HepG2 (cell line): ENCODE data around the gene GLDN. TPM values are rescaled to one million over a fixed set of nuclear protein-coding genes. Genes with fewer than 3 reads are reported as not detected.

ENCODE experiments used
- EP300 ChIP-seq, 3 experiments: sonication (generic) in 1 of 3; formaldehyde crosslinking in 1 of 3; IDR thresholded peaks; 2 replicates each; pipeline versions ENCODE4 v1.5.1 to v1.6.1; 2011 to 2020; ENCODE audit warnings: low read depth in 2 of 3, low read length in 2 of 3, borderline replicate concordance in 1 of 3, improper control_type of control experiment in 1 of 3, mild to moderate bottlenecking in 1 of 3, missing genetic modification reagents in 1 of 3, moderate library complexity in 1 of 3
- FOXC1 ChIP-seq: sonication (generic); formaldehyde crosslinking; IDR thresholded peaks from 2 replicates; pipeline ENCODE4 v1.8.0; 2022; ENCODE audit warnings: mild to moderate bottlenecking, missing genetic modification reagents, borderline replicate concordance
- GTF3A ChIP-seq: sonication (generic); formaldehyde crosslinking; conservative IDR thresholded peaks from 2 replicates; pipeline ENCODE4 v1.4.0; 2020; ENCODE audit warnings: mild to moderate bottlenecking, missing genetic modification reagents
- MAZ ChIP-seq, 2 experiments: sonication (generic) in 1 of 2; formaldehyde crosslinking in 1 of 2; IDR thresholded peaks; 2 replicates each; pipeline versions ENCODE4 v1.5.0 to v1.6.1; 2012 to 2020; ENCODE audit warnings: low read depth in 2 of 2, mild to moderate bottlenecking in 2 of 2, borderline replicate concordance in 1 of 2, improper control_type of control experiment in 1 of 2, low read length in 1 of 2, missing genetic modification reagents in 1 of 2, moderate library complexity in 1 of 2
- NFE2 ChIP-seq: sonication (generic); formaldehyde crosslinking; IDR thresholded peaks from 2 replicates; pipeline ENCODE4 v1.4.0; 2020; ENCODE audit warnings: missing genetic modification reagents
- PAX8 ChIP-seq: sonication (generic); formaldehyde crosslinking; IDR thresholded peaks from 2 replicates; pipeline ENCODE4 v1.8.0; 2022; ENCODE audit warnings: mild to moderate bottlenecking, missing genetic modification reagents, borderline replicate concordance
- RFX1 ChIP-seq: fragments of 450-650 bp; IDR thresholded peaks from 2 replicates; pipeline ENCODE4 v1.6.1; 2017
- RFX5 ChIP-seq: IDR thresholded peaks from 2 replicates; pipeline ENCODE4 v1.6.1; 2011; ENCODE audit warnings: low read depth, low read length, improper control_type of control experiment
- SAP130 ChIP-seq: IDR thresholded peaks from 2 replicates; pipeline ENCODE4 v1.6.1; 2016; ENCODE audit warnings: low read depth
- SKI ChIP-seq: fragments of 450-650 bp; IDR thresholded peaks from one replicate; pipeline ENCODE4 v1.6.1; 2018; ENCODE audit warnings: mild to moderate bottlenecking; ENCODE audit not compliant: partially characterized antibody
- TBX3 ChIP-seq: fragments of 450-650 bp; IDR thresholded peaks from 2 replicates; pipeline ENCODE4 v1.6.1; 2017; ENCODE audit warnings: antibody characterized with exemption, mild to moderate bottlenecking, inconsistent platforms, borderline replicate concordance
- ZKSCAN1 ChIP-seq: fragments of 150-350 bp; IDR thresholded peaks from 2 replicates; pipeline ENCODE4 v1.6.1; 2014; ENCODE audit warnings: low read length
- ZNF12 ChIP-seq: sonication (generic); formaldehyde crosslinking; IDR thresholded peaks from 2 replicates; pipeline ENCODE4 v1.5.0; 2020; ENCODE audit warnings: missing genetic modification reagents
- ZNF235 ChIP-seq: sonication (generic); formaldehyde crosslinking; IDR thresholded peaks from 2 replicates; pipeline ENCODE4 v1.8.1; 2023; ENCODE audit warnings: mild to moderate bottlenecking, missing genetic modification reagents, borderline replicate concordance
- ZNF737 ChIP-seq: sonication (generic); formaldehyde crosslinking; IDR thresholded peaks from 2 replicates; pipeline ENCODE4 v1.5.0; 2020; ENCODE audit warnings: missing genetic modification reagents, mild to moderate bottlenecking, borderline replicate concordance
- ZNF772 ChIP-seq: sonication (generic); formaldehyde crosslinking; IDR thresholded peaks from 2 replicates; pipeline ENCODE4 v1.5.0; 2020; ENCODE audit warnings: mild to moderate bottlenecking, missing genetic modification reagents
- ZNF788 ChIP-seq: sonication (generic); formaldehyde crosslinking; IDR thresholded peaks from 2 replicates; pipeline ENCODE4 v1.5.0; 2020; ENCODE audit warnings: mild to moderate bottlenecking, missing genetic modification reagents, borderline replicate concordance
- polyA plus RNA-seq, 8 experiments: library from polyadenylated mRNA; depleted of rRNA in 3 of 8; stranded (reverse) in 7 of 8; unstranded in 1 of 8; fragments of >200 nt; fragmentation: Illumina TruSeq in 4 of 8; extraction: Trizol in 4 of 8; gene quantifications; 2 replicates each; pipeline versions ENCODE4 v1.2.1 to v1.2.3, GENCODE V29; 2011 to 2016; ENCODE audit warnings: low read depth in 4 of 8, missing spikeins in 1 of 8, mixed read lengths in 1 of 8; ENCODE audit not compliant: insufficient read depth in 1 of 8
- total RNA-seq, 5 experiments: library from RNA; depleted of rRNA; stranded (reverse); fragments of >200 nt; fragmentation: Illumina TruSeq; extraction: Trizol; gene quantifications; 2 replicates each; pipeline ENCODE4 v1.2.3, GENCODE V29; 2016; ENCODE audit warnings: low read depth in 1 of 5
- TF ChIP-seq, protein P1 (sequence below): sonication (generic); formaldehyde crosslinking; IDR thresholded peaks from 2 replicates; pipeline ENCODE4 v1.8.0; 2022; ENCODE audit warnings: mild to moderate bottlenecking, missing genetic modification reagents, moderate library complexity
- TF ChIP-seq, protein P2 (sequence below): sonication (generic); formaldehyde crosslinking; IDR thresholded peaks from 2 replicates; pipeline ENCODE4 v1.5.0; 2020; ENCODE audit warnings: mild to moderate bottlenecking, low read depth, missing genetic modification reagents, borderline replicate concordance
- TF ChIP-seq, protein P3 (sequence below): sonication (generic); formaldehyde crosslinking; IDR thresholded peaks from 2 replicates; pipeline ENCODE4 v1.9.0; 2021; ENCODE audit warnings: missing genetic modification reagents, borderline replicate concordance
- TF ChIP-seq, protein P4 (sequence below): sonication (generic); formaldehyde crosslinking; IDR thresholded peaks from 2 replicates; pipeline ENCODE4 v1.4.0; 2020; ENCODE audit warnings: missing genetic modification reagents, borderline replicate concordance

The GLDN gene
- total and polyA plus RNA-seq, 2 of the 13 experiments (the other 11 are each of a cell fraction or from before 2014, with no cell fraction given) = 0.86 to 1.0 TPM

DNA sequence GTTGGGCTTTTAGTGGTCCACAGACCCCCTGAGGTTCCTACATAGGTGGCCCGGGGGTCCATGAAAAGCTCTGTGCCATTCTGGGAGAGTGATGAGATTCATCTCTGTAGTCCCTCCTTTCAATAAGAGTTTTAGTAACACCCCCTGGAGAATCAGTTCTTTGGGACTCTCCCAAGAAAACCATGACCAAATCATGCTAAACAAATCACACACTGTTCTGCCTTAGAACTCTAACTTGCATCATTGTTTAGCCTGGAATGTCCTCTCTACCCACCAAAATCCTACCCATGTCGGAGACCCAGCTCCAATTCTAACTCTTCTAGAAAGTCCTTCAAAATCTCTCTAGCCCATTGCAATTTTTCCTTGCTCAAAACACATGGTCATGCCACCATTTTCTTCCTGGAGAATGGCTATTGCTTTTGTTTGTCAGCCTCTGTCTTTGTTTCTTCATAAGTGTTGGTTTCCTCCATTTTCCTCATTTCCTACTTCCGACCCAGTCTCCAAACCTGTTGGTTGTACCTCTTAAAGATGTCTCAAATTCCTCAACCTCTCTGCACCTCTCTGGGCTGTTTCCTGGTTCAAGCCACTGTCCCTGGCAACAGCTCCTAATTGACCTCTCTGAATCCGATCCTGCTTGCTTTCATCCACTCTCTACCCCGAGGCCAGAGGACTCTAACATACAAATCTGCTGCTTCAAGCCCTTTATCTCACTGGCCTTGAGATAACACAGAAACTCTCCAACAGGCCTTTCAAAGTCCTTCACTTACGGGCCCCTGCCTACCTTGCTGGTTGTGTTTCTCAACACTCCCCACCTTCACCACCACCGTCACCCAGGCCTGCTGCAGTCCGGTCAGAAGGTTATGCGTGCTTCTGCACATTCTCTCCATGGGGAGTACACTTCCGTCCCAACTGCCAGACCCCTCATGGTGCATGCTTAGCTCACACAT is 26.8 kb upstream of the GLDN start (continued):
- TF ChIP-seq, protein P1, sequence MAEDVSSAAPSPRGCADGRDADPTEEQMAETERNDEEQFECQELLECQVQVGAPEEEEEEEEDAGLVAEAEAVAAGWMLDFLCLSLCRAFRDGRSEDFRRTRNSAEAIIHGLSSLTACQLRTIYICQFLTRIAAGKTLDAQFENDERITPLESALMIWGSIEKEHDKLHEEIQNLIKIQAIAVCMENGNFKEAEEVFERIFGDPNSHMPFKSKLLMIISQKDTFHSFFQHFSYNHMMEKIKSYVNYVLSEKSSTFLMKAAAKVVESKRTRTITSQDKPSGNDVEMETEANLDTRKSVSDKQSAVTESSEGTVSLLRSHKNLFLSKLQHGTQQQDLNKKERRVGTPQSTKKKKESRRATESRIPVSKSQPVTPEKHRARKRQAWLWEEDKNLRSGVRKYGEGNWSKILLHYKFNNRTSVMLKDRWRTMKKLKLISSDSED (CRISPR knock-in tag) = no peak
- TF ChIP-seq, protein P2, sequence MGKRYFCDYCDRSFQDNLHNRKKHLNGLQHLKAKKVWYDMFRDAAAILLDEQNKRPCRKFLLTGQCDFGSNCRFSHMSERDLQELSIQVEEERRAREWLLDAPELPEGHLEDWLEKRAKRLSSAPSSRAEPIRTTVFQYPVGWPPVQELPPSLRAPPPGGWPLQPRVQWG = no peak
- no peak for TF ChIP-seq ZNF235 (CRISPR knock-in tag)
- TF ChIP-seq, protein P3, sequence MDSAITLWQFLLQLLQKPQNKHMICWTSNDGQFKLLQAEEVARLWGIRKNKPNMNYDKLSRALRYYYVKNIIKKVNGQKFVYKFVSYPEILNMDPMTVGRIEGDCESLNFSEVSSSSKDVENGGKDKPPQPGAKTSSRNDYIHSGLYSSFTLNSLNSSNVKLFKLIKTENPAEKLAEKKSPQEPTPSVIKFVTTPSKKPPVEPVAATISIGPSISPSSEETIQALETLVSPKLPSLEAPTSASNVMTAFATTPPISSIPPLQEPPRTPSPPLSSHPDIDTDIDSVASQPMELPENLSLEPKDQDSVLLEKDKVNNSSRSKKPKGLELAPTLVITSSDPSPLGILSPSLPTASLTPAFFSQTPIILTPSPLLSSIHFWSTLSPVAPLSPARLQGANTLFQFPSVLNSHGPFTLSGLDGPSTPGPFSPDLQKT (CRISPR knock-in tag) = no peak
- TF ChIP-seq SKI = no peak
- TF ChIP-seq EP300 (IDR thresholded peaks at IDR 0.05; ENCODE audit: low read depth in 2 of 2, low read length in 2 of 2) = peak in 1 of 2 experiments; percentile 74; a peak in 2 of 4 replicates
- peak; percentile 58; the same call in 1 of the 2 replicates for TF ChIP-seq EP300 (CRISPR knock-in tag; IDR thresholded peaks at IDR 0.05; ENCODE audit: borderline replicate concordance)
- peak; percentile 74 for TF ChIP-seq SAP130 (CRISPR knock-in tag)
- TF ChIP-seq PAX8 (CRISPR knock-in tag) = no peak
- TF ChIP-seq ZNF772 = no peak
- TF ChIP-seq ZNF737 = no peak
- TF ChIP-seq, protein P4, sequence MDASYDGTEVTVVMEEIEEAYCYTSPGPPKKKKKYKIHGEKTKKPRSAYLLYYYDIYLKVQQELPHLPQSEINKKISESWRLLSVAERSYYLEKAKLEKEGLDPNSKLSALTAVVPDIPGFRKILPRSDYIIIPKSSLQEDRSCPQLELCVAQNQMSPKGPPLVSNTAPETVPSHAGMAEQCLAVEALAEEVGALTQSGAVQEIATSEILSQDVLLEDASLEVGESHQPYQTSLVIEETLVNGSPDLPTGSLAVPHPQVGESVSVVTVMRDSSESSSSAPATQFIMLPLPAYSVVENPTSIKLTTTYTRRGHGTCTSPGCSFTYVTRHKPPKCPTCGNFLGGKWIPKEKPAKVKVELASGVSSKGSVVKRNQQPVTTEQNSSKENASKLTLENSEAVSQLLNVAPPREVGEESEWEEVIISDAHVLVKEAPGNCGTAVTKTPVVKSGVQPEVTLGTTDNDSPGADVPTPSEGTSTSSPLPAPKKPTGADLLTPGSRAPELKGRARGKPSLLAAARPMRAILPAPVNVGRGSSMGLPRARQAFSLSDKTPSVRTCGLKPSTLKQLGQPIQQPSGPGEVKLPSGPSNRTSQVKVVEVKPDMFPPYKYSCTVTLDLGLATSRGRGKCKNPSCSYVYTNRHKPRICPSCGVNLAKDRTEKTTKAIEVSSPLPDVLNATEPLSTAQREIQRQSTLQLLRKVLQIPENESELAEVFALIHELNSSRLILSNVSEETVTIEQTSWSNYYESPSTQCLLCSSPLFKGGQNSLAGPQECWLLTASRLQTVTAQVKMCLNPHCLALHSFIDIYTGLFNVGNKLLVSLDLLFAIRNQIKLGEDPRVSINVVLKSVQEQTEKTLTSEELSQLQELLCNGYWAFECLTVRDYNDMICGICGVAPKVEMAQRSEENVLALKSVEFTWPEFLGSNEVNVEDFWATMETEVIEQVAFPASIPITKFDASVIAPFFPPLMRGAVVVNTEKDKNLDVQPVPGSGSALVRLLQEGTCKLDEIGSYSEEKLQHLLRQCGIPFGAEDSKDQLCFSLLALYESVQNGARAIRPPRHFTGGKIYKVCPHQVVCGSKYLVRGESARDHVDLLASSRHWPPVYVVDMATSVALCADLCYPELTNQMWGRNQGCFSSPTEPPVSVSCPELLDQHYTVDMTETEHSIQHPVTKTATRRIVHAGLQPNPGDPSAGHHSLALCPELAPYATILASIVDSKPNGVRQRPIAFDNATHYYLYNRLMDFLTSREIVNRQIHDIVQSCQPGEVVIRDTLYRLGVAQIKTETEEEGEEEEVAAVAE (CRISPR knock-in tag) = no peak
- no peak for TF ChIP-seq TBX3
- TF ChIP-seq GTF3A = no peak
- TF ChIP-seq FOXC1 (CRISPR knock-in tag) = no peak
- TF ChIP-seq NFE2 = no peak
- TF ChIP-seq ZKSCAN1 = no peak
- TF ChIP-seq RFX1 = no peak
- no peak for TF ChIP-seq RFX5
- no peak for TF ChIP-seq ZNF788 (CRISPR knock-in tag)
- TF ChIP-seq ZNF12 (CRISPR knock-in tag) = no peak
- TF ChIP-seq MAZ (IDR thresholded peaks at IDR 0.05; ENCODE audit: borderline replicate concordance, low read depth, low read length) = no peak
- TF ChIP-seq MAZ (CRISPR knock-in tag; IDR thresholded peaks at IDR 0.05; ENCODE audit: low read depth) = no peak
